K562 (cell line): ENCODE data around the gene PIK3R2. TPM values are rescaled to one million over a fixed set of nuclear protein-coding genes. Genes with fewer than 3 reads are reported as not detected.

Experiments
- ARID1B ChIP-seq: fragments of 450-650 bp; IDR thresholded peaks from 2 replicates; pipeline ENCODE4 v1.6.1; 2016; ENCODE audit warnings: antibody characterized with exemption, mild to moderate bottlenecking, inconsistent platforms
- CBX2 ChIP-seq: fragments of 200-600 bp; sonication (generic); IDR thresholded peaks from one replicate; pipeline ENCODE4 v1.6.1; 2012; ENCODE audit warnings: mild to moderate bottlenecking, low read length, inconsistent platforms; ENCODE audit not compliant: insufficient read depth, poor library complexity, severe bottlenecking
- CHD4 ChIP-seq: fragments of 200-600 bp; sonication (generic); IDR thresholded peaks from 3 replicates; pipeline ENCODE4 v1.6.1; 2012; ENCODE audit warnings: low read depth, mild to moderate bottlenecking, mixed read lengths, low read length, inconsistent platforms; ENCODE audit not compliant: insufficient read depth, insufficient replicate concordance, poor library complexity, severe bottlenecking
- DACH1 ChIP-seq: fragments of 450-650 bp; IDR thresholded peaks from 2 replicates; pipeline ENCODE4 v1.6.1; 2018; ENCODE audit not compliant: partially characterized antibody
- EHMT2 ChIP-seq: fragments of 450-650 bp; IDR thresholded peaks from 2 replicates; pipeline ENCODE4 v1.6.1; 2018; ENCODE audit warnings: antibody characterized with exemption
- HEY1 ChIP-seq: fragments of 250-450 bp; sonication (Bioruptor Pico); IDR thresholded peaks from 2 replicates; pipeline ENCODE4 v1.5.0; 2020; ENCODE audit warnings: mild to moderate bottlenecking, moderate library complexity, borderline replicate concordance
- KDM5B ChIP-seq: fragments of 200-600 bp; sonication (generic); IDR thresholded peaks from 2 replicates; pipeline ENCODE4 v1.6.1; 2012; ENCODE audit warnings: low read depth, mild to moderate bottlenecking, moderate library complexity, low read length, control low read depth, inconsistent platforms; ENCODE audit not compliant: insufficient replicate concordance
- MTA2 ChIP-seq: fragments of 450-650 bp; IDR thresholded peaks from 2 replicates; pipeline ENCODE4 v1.6.1; 2016; ENCODE audit warnings: low read depth
- NONO ChIP-seq, 2 experiments: fragments of 200-400 bp in 1 of 2; fragments of 450-650 bp in 1 of 2; formaldehyde crosslinking in 1 of 2; IDR thresholded peaks; 2 replicates each; pipeline ENCODE4 v1.6.1; 2017; ENCODE audit warnings: low read depth in 2 of 2, mild to moderate bottlenecking in 2 of 2, moderate library complexity in 2 of 2, low read length in 1 of 2
- PML ChIP-seq: IDR thresholded peaks from 2 replicates; pipeline ENCODE4 v1.6.1; 2012; ENCODE audit warnings: low read length, inconsistent platforms
- SMAD3 ChIP-seq: fragments of 450-650 bp; formaldehyde crosslinking; conservative IDR thresholded peaks from 2 replicates; pipeline ENCODE4 v1.4.0; 2020; ENCODE audit warnings: mild to moderate bottlenecking
- TFAM ChIP-seq: fragments of 250-450 bp; sonication (Bioruptor Pico); conservative IDR thresholded peaks from 2 replicates; pipeline ENCODE4 v1.5.0; 2021; ENCODE audit warnings: mild to moderate bottlenecking, moderate library complexity
- THRAP3 ChIP-seq: fragments of 450-650 bp; IDR thresholded peaks from 2 replicates; pipeline ENCODE4 v1.6.1; 2016; ENCODE audit warnings: mild to moderate bottlenecking, inconsistent platforms, borderline replicate concordance
- ZC3H4 ChIP-seq: sonication (generic); formaldehyde crosslinking; IDR thresholded peaks from 2 replicates; pipeline ENCODE4 v1.9.0; 2021; ENCODE audit warnings: missing genetic modification reagents, borderline replicate concordance
- ZFP91 ChIP-seq: sonication (generic); formaldehyde crosslinking; IDR thresholded peaks from 2 replicates; pipeline ENCODE4 v1.8.0; 2022; ENCODE audit warnings: mild to moderate bottlenecking, missing genetic modification reagents
- ZNF324 ChIP-seq: fragments of 250-450 bp; sonication (Bioruptor Pico); IDR thresholded peaks from 2 replicates; pipeline ENCODE4 v1.4.0; 2020; ENCODE audit warnings: mild to moderate bottlenecking
- ZNF431 ChIP-seq: sonication (generic); formaldehyde crosslinking; IDR thresholded peaks from 2 replicates; pipeline ENCODE4 v1.8.0; 2022; ENCODE audit warnings: mild to moderate bottlenecking, missing genetic modification reagents
- polyA plus RNA-seq, 8 experiments: library from polyadenylated mRNA; depleted of rRNA in 4 of 8; stranded (reverse) in 5 of 8; unstranded in 3 of 8; fragments of >200 nt; fragmentation: Nextera tagmentation in 2 of 8; fragmentation: Illumina TruSeq in 1 of 8; extraction: Ambion mirVana in 2 of 8; extraction: Trizol in 1 of 8; gene quantifications; 2 replicates each; pipeline versions ENCODE4 v1.2.1 to v1.2.3, GENCODE V29; 2011 to 2014; ENCODE audit warnings: inconsistent platforms in 1 of 8, missing spikeins in 1 of 8
- total RNA-seq, 7 experiments: library from RNA; depleted of rRNA in 6 of 7; stranded (reverse); fragments of >200 nt in 6 of 7; fragmentation: Illumina TruSeq in 2 of 7; extraction: Trizol in 2 of 7; gene quantifications; 2 replicates each; pipeline versions ENCODE4 v1.2.1 to v1.2.3, GENCODE V29; 2011 to 2021; ENCODE audit warnings: low replicate concordance in 1 of 7
- TF ChIP-seq, protein P1 (sequence below): fragments of 450-650 bp; IDR thresholded peaks from 2 replicates; pipeline ENCODE4 v1.6.1; 2017; ENCODE audit warnings: antibody characterized with exemption
- TF ChIP-seq, protein P2 (sequence below): sonication (generic); formaldehyde crosslinking; IDR thresholded peaks from 2 replicates; pipeline ENCODE4 v1.8.1; 2022; ENCODE audit warnings: missing genetic modification reagents
- TF ChIP-seq, protein P3 (sequence below): fragments of 250-450 bp; sonication (Bioruptor Pico); IDR thresholded peaks from 2 replicates; pipeline ENCODE4 v1.4.0; 2020; ENCODE audit warnings: mild to moderate bottlenecking
- TF ChIP-seq, protein P4 (sequence below): sonication (generic); formaldehyde crosslinking; IDR thresholded peaks from 2 replicates; pipeline ENCODE4 v1.8.1; 2023; ENCODE audit warnings: mild to moderate bottlenecking, missing genetic modification reagents

Gene PIK3R2
- total and polyA plus RNA-seq, 9 of the 15 experiments (the other 6 are each of a cell fraction or from before 2014, with no cell fraction given), result 0.39 to 37.9 (median 5.3) TPM

DNA sequence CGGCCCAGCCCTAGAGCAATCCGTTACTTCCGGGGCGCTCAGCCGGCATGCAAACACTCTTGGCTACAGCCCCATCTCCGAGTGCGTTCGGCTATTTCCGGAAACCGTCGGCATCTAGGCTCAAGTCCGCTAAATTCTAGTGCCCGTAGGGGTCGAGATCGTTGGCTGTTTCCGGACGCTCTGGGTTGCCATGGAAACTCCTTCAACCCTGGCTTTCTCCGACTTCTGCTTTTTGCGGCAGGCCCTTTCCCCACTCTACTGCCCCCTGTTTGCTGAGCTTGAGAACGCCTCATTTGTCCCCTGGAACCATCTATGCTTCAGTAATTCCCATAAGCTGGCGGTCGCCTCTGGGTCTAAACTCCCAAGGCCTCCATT, 534 bp upstream of the PIK3R2 start (continued):
- TF ChIP-seq THRAP3, result no peak
- TF ChIP-seq TFAM (CRISPR knock-in tag), result no peak
- no peak; the same call in 1 of the 2 replicates for TF ChIP-seq ARID1B
- TF ChIP-seq EHMT2, result no peak
- no peak for TF ChIP-seq ZFP91 (CRISPR knock-in tag)
- TF ChIP-seq CBX2, result no peak
- no peak for TF ChIP-seq HEY1
- no peak for TF ChIP-seq ZC3H4 (CRISPR knock-in tag)
- TF ChIP-seq CHD4, result no peak
- TF ChIP-seq PML, result no peak
- TF ChIP-seq, protein P1, sequence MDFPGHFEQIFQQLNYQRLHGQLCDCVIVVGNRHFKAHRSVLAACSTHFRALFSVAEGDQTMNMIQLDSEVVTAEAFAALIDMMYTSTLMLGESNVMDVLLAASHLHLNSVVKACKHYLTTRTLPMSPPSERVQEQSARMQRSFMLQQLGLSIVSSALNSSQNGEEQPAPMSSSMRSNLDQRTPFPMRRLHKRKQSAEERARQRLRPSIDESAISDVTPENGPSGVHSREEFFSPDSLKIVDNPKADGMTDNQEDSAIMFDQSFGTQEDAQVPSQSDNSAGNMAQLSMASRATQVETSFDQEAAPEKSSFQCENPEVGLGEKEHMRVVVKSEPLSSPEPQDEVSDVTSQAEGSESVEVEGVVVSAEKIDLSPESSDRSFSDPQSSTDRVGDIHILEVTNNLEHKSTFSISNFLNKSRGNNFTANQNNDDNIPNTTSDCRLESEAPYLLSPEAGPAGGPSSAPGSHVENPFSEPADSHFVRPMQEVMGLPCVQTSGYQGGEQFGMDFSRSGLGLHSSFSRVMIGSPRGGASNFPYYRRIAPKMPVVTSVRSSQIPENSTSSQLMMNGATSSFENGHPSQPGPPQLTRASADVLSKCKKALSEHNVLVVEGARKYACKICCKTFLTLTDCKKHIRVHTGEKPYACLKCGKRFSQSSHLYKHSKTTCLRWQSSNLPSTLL, result no peak
- no peak for TF ChIP-seq DACH1
- TF ChIP-seq, protein P2, sequence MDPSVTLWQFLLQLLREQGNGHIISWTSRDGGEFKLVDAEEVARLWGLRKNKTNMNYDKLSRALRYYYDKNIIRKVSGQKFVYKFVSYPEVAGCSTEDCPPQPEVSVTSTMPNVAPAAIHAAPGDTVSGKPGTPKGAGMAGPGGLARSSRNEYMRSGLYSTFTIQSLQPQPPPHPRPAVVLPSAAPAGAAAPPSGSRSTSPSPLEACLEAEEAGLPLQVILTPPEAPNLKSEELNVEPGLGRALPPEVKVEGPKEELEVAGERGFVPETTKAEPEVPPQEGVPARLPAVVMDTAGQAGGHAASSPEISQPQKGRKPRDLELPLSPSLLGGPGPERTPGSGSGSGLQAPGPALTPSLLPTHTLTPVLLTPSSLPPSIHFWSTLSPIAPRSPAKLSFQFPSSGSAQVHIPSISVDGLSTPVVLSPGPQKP (CRISPR knock-in tag), result no peak
- TF ChIP-seq, protein P3, sequence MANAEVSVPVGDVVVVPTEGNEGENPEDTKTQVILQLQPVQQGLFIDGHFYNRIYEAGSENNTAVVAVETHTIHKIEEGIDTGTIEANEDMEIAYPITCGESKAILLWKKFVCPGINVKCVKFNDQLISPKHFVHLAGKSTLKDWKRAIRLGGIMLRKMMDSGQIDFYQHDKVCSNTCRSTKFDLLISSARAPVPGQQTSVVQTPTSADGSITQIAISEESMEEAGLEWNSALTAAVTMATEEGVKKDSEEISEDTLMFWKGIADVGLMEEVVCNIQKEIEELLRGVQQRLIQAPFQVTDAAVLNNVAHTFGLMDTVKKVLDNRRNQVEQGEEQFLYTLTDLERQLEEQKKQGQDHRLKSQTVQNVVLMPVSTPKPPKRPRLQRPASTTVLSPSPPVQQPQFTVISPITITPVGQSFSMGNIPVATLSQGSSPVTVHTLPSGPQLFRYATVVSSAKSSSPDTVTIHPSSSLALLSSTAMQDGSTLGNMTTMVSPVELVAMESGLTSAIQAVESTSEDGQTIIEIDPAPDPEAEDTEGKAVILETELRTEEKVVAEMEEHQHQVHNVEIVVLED, result no peak
- no peak for TF ChIP-seq ZNF324 (CRISPR knock-in tag)
- TF ChIP-seq, protein P4, sequence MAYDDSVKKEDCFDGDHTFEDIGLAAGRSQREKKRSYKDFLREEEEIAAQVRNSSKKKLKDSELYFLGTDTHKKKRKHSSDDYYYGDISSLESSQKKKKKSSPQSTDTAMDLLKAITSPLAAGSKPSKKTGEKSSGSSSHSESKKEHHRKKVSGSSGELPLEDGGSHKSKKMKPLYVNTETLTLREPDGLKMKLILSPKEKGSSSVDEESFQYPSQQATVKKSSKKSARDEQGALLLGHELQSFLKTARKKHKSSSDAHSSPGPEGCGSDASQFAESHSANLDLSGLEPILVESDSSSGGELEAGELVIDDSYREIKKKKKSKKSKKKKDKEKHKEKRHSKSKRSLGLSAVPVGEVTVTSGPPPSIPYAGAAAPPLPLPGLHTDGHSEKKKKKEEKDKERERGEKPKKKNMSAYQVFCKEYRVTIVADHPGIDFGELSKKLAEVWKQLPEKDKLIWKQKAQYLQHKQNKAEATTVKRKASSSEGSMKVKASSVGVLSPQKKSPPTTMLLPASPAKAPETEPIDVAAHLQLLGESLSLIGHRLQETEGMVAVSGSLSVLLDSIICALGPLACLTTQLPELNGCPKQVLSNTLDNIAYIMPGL, result peak; percentile 63; the same call in 1 of the 2 replicates
- TF ChIP-seq NONO (IDR thresholded peaks at IDR 0.05; ENCODE audit: low read depth in 2 of 2, low read length in 1 of 2), result no peak
- no peak for TF ChIP-seq ZNF431 (CRISPR knock-in tag)
- no peak for TF ChIP-seq SMAD3 (CRISPR knock-in tag)
- no peak for TF ChIP-seq MTA2
- no peak for TF ChIP-seq KDM5B
